WTC11 (cell line): ENCODE measurements around the gene PCSK5.

Experiments
- CTCF ChIP-seq: fragments of 200-600 bp; IDR thresholded peaks from 2 replicates; pipeline ENCODE4 v1.8.0; 2022; ENCODE audit warnings: antibody characterized with exemption
- NR2C2 ChIP-seq: sonication (generic); formaldehyde crosslinking; IDR thresholded peaks from 2 replicates; pipeline ENCODE4 v1.8.0; 2022; ENCODE audit warnings: mild to moderate bottlenecking, missing genetic modification reagents
- ZNF263 ChIP-seq: sonication (generic); formaldehyde crosslinking; IDR thresholded peaks from 2 replicates; pipeline ENCODE4 v1.8.1; 2022; ENCODE audit warnings: low read depth, mild to moderate bottlenecking, moderate library complexity, missing genetic modification reagents
- ZNF671 ChIP-seq: fragments of 250-450 bp; sonication (Bioruptor Pico); IDR thresholded peaks from 2 replicates; pipeline ENCODE4 v1.8.0; 2021; ENCODE audit warnings: mild to moderate bottlenecking

GRCh38 chr9:76365028-76365427, 474.6 kb downstream of the PCSK5 start:
- TF ChIP-seq ZNF671 (CRISPR knock-in tag) = no peak
- no peak for TF ChIP-seq CTCF
- no peak for TF ChIP-seq ZNF263
- TF ChIP-seq NR2C2 (CRISPR knock-in tag) = no peak
